SK-N-SH (cell line): ENCODE results near the gene CUL3. TPM values are rescaled to one million over a fixed set of nuclear protein-coding genes. Genes with fewer than 3 reads are reported as not detected.

Experiments used
- CTCF ChIA-PET: fragments of 300-600, 350-600 bp; formaldehyde crosslinking; extraction: SDS; loops from one replicate; lab custom pipeline; 2021; lab: Yijun Ruan, JAX
- POLR2A ChIA-PET: fragments of 350-600 bp; sonication (Branson Sonifier 250); formaldehyde crosslinking; extraction: SDS; loops from one replicate; lab custom pipeline; 2020; ENCODE audit warnings: antibody characterized with exemption, inconsistent platforms; lab: Yijun Ruan, JAX
- DNase-seq: peaks from one replicate; pipeline ENCODE4 v3.0.0; 2012
- H2AFZ ChIP-seq: fragments of 200-600 bp; sonication (generic); 2 replicates; pipeline ENCODE4 v1.8.1; 2016; ENCODE audit warnings: antibody characterized with exemption, mild to moderate bottlenecking, low read depth
- H3F3A ChIP-seq: fragments of 200-600 bp; sonication (generic); replicated peaks from 2 replicates; pipeline ENCODE3; 2016; ENCODE audit warnings: antibody characterized with exemption, mild to moderate bottlenecking; ENCODE audit not compliant: insufficient read depth
- H3K27ac ChIP-seq, 2 experiments: fragments of 200-500 bp in 1 of 2; fragments of 200-600 bp in 1 of 2; sonication (Bioruptor generic) in 1 of 2; sonication (generic), shearing (Covaris generic) in 1 of 2; 2 replicates each; pipeline versions ENCODE4 v1.5.1 to v1.6.1; 2014 to 2016; ENCODE audit warnings: low read depth in 2 of 2, inconsistent platforms in 1 of 2, low read length in 1 of 2, mild to moderate bottlenecking in 1 of 2, mixed read lengths in 1 of 2
- H3K27me3 ChIP-seq: fragments of 200-600 bp; sonication (generic), shearing (Covaris generic); 2 replicates; pipeline ENCODE4 v1.6.1; 2016; ENCODE audit warnings: mixed run types; ENCODE audit not compliant: insufficient read depth
- H3K36me3 ChIP-seq, 2 experiments: fragments of 200-500 bp in 1 of 2; fragments of 200-600 bp in 1 of 2; sonication (Bioruptor generic) in 1 of 2; sonication (generic) in 1 of 2; replicated peaks in 1 of 2; 2 replicates each; pipeline versions ENCODE3 to v1.5.1; 2014 to 2016; ENCODE audit warnings: low read length in 1 of 2, mild to moderate bottlenecking in 1 of 2; ENCODE audit not compliant: insufficient read depth in 2 of 2, control insufficient read depth in 1 of 2
- H3K4me1 ChIP-seq, 2 experiments: fragments of 200-500 bp in 1 of 2; fragments of 200-600 bp in 1 of 2; sonication (Bioruptor generic) in 1 of 2; sonication (generic), shearing (Covaris generic) in 1 of 2; 2 replicates each; pipeline versions ENCODE4 v1.5.1 to v1.6.1; 2014 to 2016; ENCODE audit warnings: low read depth in 1 of 2, low read length in 1 of 2, mixed run types in 1 of 2; ENCODE audit not compliant: insufficient read depth in 2 of 2, control insufficient read depth in 1 of 2
- H3K4me2 ChIP-seq: fragments of 200-600 bp; sonication (generic), shearing (Covaris generic); 2 replicates; pipeline ENCODE4 v1.6.1; 2017; ENCODE audit warnings: mixed run types
- H3K4me3 ChIP-seq, 2 experiments: fragments of 200-500 bp in 1 of 2; fragments of 200-600 bp in 1 of 2; sonication (Bioruptor generic) in 1 of 2; sonication (generic), shearing (Covaris generic) in 1 of 2; 2 replicates each; pipeline versions ENCODE4 v1.5.1 to v1.8.1; 2014 to 2016; ENCODE audit warnings: low read depth in 2 of 2, inconsistent platforms in 1 of 2, low read length in 1 of 2, mild to moderate bottlenecking in 1 of 2, mixed read lengths in 1 of 2, moderate library complexity in 1 of 2
- H3K79me2 ChIP-seq: fragments of 200-600 bp; sonication (generic); 2 replicates; pipeline ENCODE4 v1.8.1; 2017; ENCODE audit warnings: mild to moderate bottlenecking; ENCODE audit not compliant: insufficient read depth
- H3K9ac ChIP-seq: fragments of 200-600 bp; sonication (generic); 2 replicates; pipeline ENCODE4 v1.6.1; 2017; ENCODE audit warnings: mixed run types
- H3K9me2 ChIP-seq: fragments of 200-600 bp; sonication (generic); 2 replicates; pipeline ENCODE4 v1.6.1; 2017; ENCODE audit warnings: mixed run types
- H3K9me3 ChIP-seq: fragments of 200-600 bp; sonication (generic); 2 replicates; pipeline ENCODE4 v1.6.1; 2017; ENCODE audit warnings: mixed run types, mild to moderate bottlenecking, moderate library complexity
- H4K20me1 ChIP-seq: fragments of 200-600 bp; sonication (generic); 2 replicates; pipeline ENCODE4 v1.6.1; 2017; ENCODE audit warnings: mild to moderate bottlenecking, mixed run types; ENCODE audit not compliant: insufficient read depth
- ELF1 ChIP-seq: IDR thresholded peaks from 2 replicates; pipeline ENCODE4 v1.4.0; 2012
- FOXM1 ChIP-seq: IDR thresholded peaks from 2 replicates; pipeline ENCODE4 v1.4.0; 2012; ENCODE audit warnings: low read depth, mild to moderate bottlenecking
- IRF3 ChIP-seq: fragments of 150-350 bp; IDR thresholded peaks from 2 replicates; pipeline ENCODE4 v1.6.1; 2016; ENCODE audit warnings: mild to moderate bottlenecking, low read depth, low read length
- JUND ChIP-seq: IDR thresholded peaks from 2 replicates; pipeline ENCODE4 v1.4.0; 2012
- MEF2A ChIP-seq: IDR thresholded peaks from 2 replicates; pipeline ENCODE4 v1.4.0; 2012; ENCODE audit warnings: low read depth, borderline replicate concordance
- NRF1 ChIP-seq: IDR thresholded peaks from 2 replicates; pipeline ENCODE4 v1.6.1; 2012; ENCODE audit warnings: low read depth, mild to moderate bottlenecking, low read length
- RAD21 ChIP-seq: IDR thresholded peaks from 2 replicates; pipeline ENCODE4 v1.6.1; 2012; ENCODE audit warnings: mild to moderate bottlenecking, low read length
- RXRA ChIP-seq: IDR thresholded peaks from 2 replicates; pipeline ENCODE4 v1.4.0; 2012; ENCODE audit warnings: low read depth, mild to moderate bottlenecking, borderline replicate concordance
- TAF1 ChIP-seq: IDR thresholded peaks from 2 replicates; pipeline ENCODE4 v1.6.1; 2012; ENCODE audit warnings: low read depth, mild to moderate bottlenecking, low read length, moderate library complexity, borderline replicate concordance
- WGBS: methylation state at CpG from one replicate; pipeline ENCODE4 v1.1.6; 2017; ENCODE audit warnings: low lambda C conversion rate; 5-methylcytosine and 5-hydroxymethylcytosine counted together
- polyA plus RNA-seq, 3 experiments: library from polyadenylated mRNA; depleted of rRNA; stranded (reverse); fragments of >200 nt; gene quantifications; 2 replicates each; pipeline ENCODE4 v1.2.3, GENCODE V29; 2012

The CUL3 gene
- polyA plus RNA-seq, 1 of the 3 experiments (the other 2 are of a cell fraction) = 17.3 TPM

- TF ChIP-seq IRF3 (no peak), FOXM1 (no peak), RXRA (no peak), RAD21 (no peak)
These were observed 33.5 kb downstream of the CUL3 start (continued) for GRCh38 chr2:224551693-224552092.

- H3K9me2 ChIP-seq = no peaks in the 10 kb centered on the region
- H4K20me1 ChIP-seq = peaks cover 56% of the 10 kb centered on the region
- peaks cover 0 to 13% of the 10 kb centered on the region in 2 experiments; a peak in 3 of 4 replicates for H3K4me1 ChIP-seq
- peaks cover 15% of the 10 kb centered on the region for H3F3A ChIP-seq
- ChIA-PET POLR2A (no interaction called here), CTCF (interaction anchor here (0.7 kb wide), 1 partner anchor 215 kb away, joined by 3 read pairs; no protein-coding TSS in a partner anchor)
- H3K4me2 ChIP-seq = no peak overlapping the region
- TF ChIP-seq ELF1 = no peak
- peak overlapping the region in 1 of 2 experiments; percentile 55; a peak in 1 of 4 replicates for H3K27ac ChIP-seq
- no peaks in the 10 kb centered on the region; the same call in 1 of the 2 replicates for H3K9me3 ChIP-seq
- 93% methylated on average over 1 of the region's 1 CpG for WGBS
- H3K79me2 ChIP-seq = peaks cover 99% of the 10 kb centered on the region
- H3K27me3 ChIP-seq = no peaks in the 10 kb centered on the region
- no peak overlapping the region for H2AFZ ChIP-seq
- no peak for DNase-seq
- H3K36me3 ChIP-seq = peaks cover 7 to 18% of the 10 kb centered on the region in 2 experiments
- H3K4me3 ChIP-seq = no peak overlapping the region
- H3K9ac ChIP-seq = no peak overlapping the region
These were observed 38.2 kb downstream of the CUL3 start for GRCh38 chr2:224546926-224547325.

- Histone ChIP-seq H3K9ac (no peak overlapping the region), H4K20me1 (peaks cover 59% of the 10 kb centered on the region), H3K9me2 (no peaks in the 10 kb centered on the region), H3K36me3 (peaks cover 10 to 24% of the 10 kb centered on the region in 2 experiments), H2AFZ (no peak overlapping the region), H3K9me3 (no peaks in the 10 kb centered on the region; the same call in 1 of the 2 replicates), H3K4me3 (no peak overlapping the region), H3F3A (peaks cover 15% of the 10 kb centered on the region), H3K4me2 (0 out of 2 replicates have a peak overlapping the region, but pooled peaks have one; percentile 17), H3K79me2 (peaks cover 99% of the 10 kb centered on the region), H3K27me3 (no peaks in the 10 kb centered on the region), H3K4me1 (peaks cover 0 to 13% of the 10 kb centered on the region in 2 experiments; a peak in 3 of 4 replicates), H3K27ac (peak overlapping the region in 1 of 2 experiments; percentile 55; a peak in 2 of 4 replicates)
- DNase-seq = no peak
- WGBS = 78% methylated on average over 6 of the region's 6 CpGs
- ChIA-PET POLR2A (no interaction called here), CTCF (interaction anchor here (0.6 to 0.7 kb wide), 2 partner anchors 214 to 1837 kb away, joined by 3 read pairs; no protein-coding TSS in a partner anchor)
- no peak for TF ChIP-seq RXRA
- no peak for TF ChIP-seq MEF2A
- no peak for TF ChIP-seq NRF1
- TF ChIP-seq JUND = 0 out of 2 replicates have a peak, but pooled peaks have one; percentile 6
- no peak for TF ChIP-seq TAF1
These were observed 39.1 kb downstream of the CUL3 start for GRCh38 chr2:224545884-224546644.
